GM19035 (cell line): ENCODE results near the gene MATN1.
"Not testable (repeated sequence)": the region's sequence is repeated elsewhere in the genome, so short reads cannot be mapped to it uniquely, and the experiment has no call there.

Experiments used
- ATAC-seq: cut with Tn5 transposase; IDR thresholded peaks from one replicate; pipeline ENCODE4 v1.9.1; 2021; ENCODE audit not compliant: unreplicated experiment

Gene MATN1

GRCh38 chr1:30700528-30701257 is 22.7 kb downstream of the MATN1 start:
- no peak for ATAC-seq

- no peak for ATAC-seq
Measured at GRCh38 chr1:30699762-30700161, 23.6 kb downstream of the MATN1 start.

GRCh38 chr1:30698401-30698981 is 24.9 kb downstream of the MATN1 start:
- ATAC-seq, result no peak

GRCh38 chr1:30697571-30698376 is 25.6 kb downstream of the MATN1 start:
- no peak for ATAC-seq

- no peak for ATAC-seq
Measured at GRCh38 chr1:30696831-30697230, 26.6 kb downstream of the MATN1 start.

GRCh38 chr1:30695439-30695841 is 27.9 kb downstream of the MATN1 start:
- no peak for ATAC-seq

GRCh38 chr1:30694280-30695175 is 28.9 kb downstream of the MATN1 start:
- no peak for ATAC-seq

GRCh38 chr1:30693822-30694221 is 29.6 kb downstream of the MATN1 start:
- ATAC-seq, result no peak

- no peak for ATAC-seq
Measured at GRCh38 chr1:30693366-30693765, 30.0 kb downstream of the MATN1 start.

GRCh38 chr1:30692948-30693301 is 30.5 kb downstream of the MATN1 start:
- ATAC-seq, result no peak

- no peak for ATAC-seq
Measured at GRCh38 chr1:30692201-30692947, 31.0 kb downstream of the MATN1 start.

GRCh38 chr1:30691480-30691879 is 31.9 kb downstream of the MATN1 start:
- no peak for ATAC-seq

GRCh38 chr1:30689901-30690645 is 33.3 kb downstream of the MATN1 start:
- ATAC-seq, result no peak

- ATAC-seq, result no peak
Measured at GRCh38 chr1:30688920-30689794, 34.2 kb downstream of the MATN1 start.

GRCh38 chr1:30688516-30688915 is 34.9 kb downstream of the MATN1 start:
- ATAC-seq, result not testable (repeated sequence)

GRCh38 chr1:30687886-30688285 is 35.5 kb downstream of the MATN1 start:
- ATAC-seq, result no peak

GRCh38 chr1:30686236-30686935 is 37.0 kb downstream of the MATN1 start:
- ATAC-seq, result no peak

GRCh38 chr1:30685796-30686165 is 37.6 kb downstream of the MATN1 start:
- ATAC-seq, result no peak
